Measurements from ENCODE around the gene PLPP3. TPM values are rescaled to one million over a fixed set of nuclear protein-coding genes. Genes with fewer than 3 reads are reported as not detected.
"Not testable (repeated sequence)": the region's sequence is repeated elsewhere in the genome, so short reads cannot be mapped to it uniquely, and the experiment has no call there.

PLPP3 gene
- 132 TPM for total RNA-seq

GRCh38 chr1:56578963-56579875 lies at the start of gene PLPP3:
TSS of gene PLPP3 (minus strand) at chr1:56579563. CDS start at chr1:56579016, 547 bp downstream.
- Histone ChIP-seq H3K9ac (ENCODE audit: low read depth in 1 of 3, low read length in 3 of 3) (peak within 1 kb of the TSS; percentile 87 to 95 (median 95)), H3K9me3 (ENCODE audit: control insufficient read depth in 3 of 3, low read length in 3 of 3) (no peaks in the 10 kb centered on the region), H3K27ac (ENCODE audit: low read depth, low read length) (peak within 1 kb of the TSS; percentile 86), H3K27me3 (ENCODE audit: control insufficient read depth in 3 of 3, insufficient read depth in 3 of 3, low read length in 3 of 3) (no peaks in the 10 kb centered on the region), H3K4me1 (ENCODE audit: control insufficient read depth in 3 of 3, insufficient read depth in 3 of 3, low read length in 3 of 3) (peaks cover 16 to 43% (median 29%) of the 10 kb centered on the region in 3 donors), H3K36me3 (ENCODE audit: control insufficient read depth in 3 of 3, insufficient read depth in 3 of 3, low read length in 3 of 3) (no peaks in the 10 kb centered on the region), H3K4me3 (ENCODE audit: low read length in 3 of 3) (peak within 1 kb of the TSS; percentile 92 to 97 (median 97))

- H3K27me3 ChIP-seq (ENCODE audit: control insufficient read depth in 3 of 3, insufficient read depth in 3 of 3, low read length in 3 of 3), result no peaks in the 10 kb centered on the region
- H3K9me3 ChIP-seq (ENCODE audit: control insufficient read depth in 3 of 3, low read length in 3 of 3), result no peaks in the 10 kb centered on the region
- no peak overlapping the region for H3K9ac ChIP-seq (ENCODE audit: low read depth in 1 of 3, low read length in 3 of 3)
- no peaks in the 10 kb centered on the region for H3K4me1 ChIP-seq (ENCODE audit: control insufficient read depth in 3 of 3, insufficient read depth in 3 of 3, low read length in 3 of 3)
- no peak overlapping the region for H3K27ac ChIP-seq (ENCODE audit: low read depth, low read length)
- no peak overlapping the region for H3K4me3 ChIP-seq (ENCODE audit: low read length in 3 of 3)
- H3K36me3 ChIP-seq (ENCODE audit: control insufficient read depth in 3 of 3, insufficient read depth in 3 of 3, low read length in 3 of 3), result no peaks in the 10 kb centered on the region
Measured at GRCh38 chr1:56627636-56628039, 48.3 kb upstream of the PLPP3 start.

GRCh38 chr1:56627019-56627635 lies 47.8 kb upstream of the PLPP3 start:
- Histone ChIP-seq H3K36me3 (ENCODE audit: control insufficient read depth in 3 of 3, insufficient read depth in 3 of 3, low read length in 3 of 3) (no peaks in the 10 kb centered on the region), H3K4me3 (ENCODE audit: low read length in 3 of 3) (no peak overlapping the region), H3K4me1 (ENCODE audit: control insufficient read depth in 3 of 3, insufficient read depth in 3 of 3, low read length in 3 of 3) (no peaks in the 10 kb centered on the region), H3K27ac (ENCODE audit: low read depth, low read length) (no peak overlapping the region), H3K27me3 (ENCODE audit: control insufficient read depth in 3 of 3, insufficient read depth in 3 of 3, low read length in 3 of 3) (no peaks in the 10 kb centered on the region), H3K9ac (ENCODE audit: low read depth in 1 of 3, low read length in 3 of 3) (no peak overlapping the region), H3K9me3 (ENCODE audit: control insufficient read depth in 3 of 3, low read length in 3 of 3) (no peaks in the 10 kb centered on the region)

- H3K27me3 ChIP-seq (ENCODE audit: control insufficient read depth in 3 of 3, insufficient read depth in 3 of 3, low read length in 3 of 3), result no peaks in the 10 kb centered on the region
- no peak overlapping the region for H3K9ac ChIP-seq (ENCODE audit: low read depth in 1 of 3, low read length in 3 of 3)
- no peak overlapping the region for H3K27ac ChIP-seq (ENCODE audit: low read depth, low read length)
- no peaks in the 10 kb centered on the region for H3K9me3 ChIP-seq (ENCODE audit: control insufficient read depth in 3 of 3, low read length in 3 of 3)
- no peaks in the 10 kb centered on the region for H3K36me3 ChIP-seq (ENCODE audit: control insufficient read depth in 3 of 3, insufficient read depth in 3 of 3, low read length in 3 of 3)
- no peaks in the 10 kb centered on the region for H3K4me1 ChIP-seq (ENCODE audit: control insufficient read depth in 3 of 3, insufficient read depth in 3 of 3, low read length in 3 of 3)
- H3K4me3 ChIP-seq (ENCODE audit: low read length in 3 of 3), result no peak overlapping the region
Measured at GRCh38 chr1:56626546-56626945, 47.2 kb upstream of the PLPP3 start.

GRCh38 chr1:56625819-56626440 lies 46.6 kb upstream of the PLPP3 start:
- H3K4me3 ChIP-seq (ENCODE audit: low read length in 3 of 3), result no peak overlapping the region
- no peaks in the 10 kb centered on the region for H3K9me3 ChIP-seq (ENCODE audit: control insufficient read depth in 3 of 3, low read length in 3 of 3)
- no peaks in the 10 kb centered on the region for H3K36me3 ChIP-seq (ENCODE audit: control insufficient read depth in 3 of 3, insufficient read depth in 3 of 3, low read length in 3 of 3)
- H3K9ac ChIP-seq (ENCODE audit: low read depth in 1 of 3, low read length in 3 of 3), result no peak overlapping the region
- no peaks in the 10 kb centered on the region for H3K4me1 ChIP-seq (ENCODE audit: control insufficient read depth in 3 of 3, insufficient read depth in 3 of 3, low read length in 3 of 3)
- H3K27ac ChIP-seq (ENCODE audit: low read depth, low read length), result no peak overlapping the region
- H3K27me3 ChIP-seq (ENCODE audit: control insufficient read depth in 3 of 3, insufficient read depth in 3 of 3, low read length in 3 of 3), result no peaks in the 10 kb centered on the region

GRCh38 chr1:56617141-56617540 lies 37.8 kb upstream of the PLPP3 start:
- Histone ChIP-seq H3K9me3 (ENCODE audit: control insufficient read depth in 3 of 3, low read length in 3 of 3) (no peaks in the 10 kb centered on the region), H3K36me3 (ENCODE audit: control insufficient read depth in 3 of 3, insufficient read depth in 3 of 3, low read length in 3 of 3) (no peaks in the 10 kb centered on the region), H3K4me1 (ENCODE audit: control insufficient read depth in 3 of 3, insufficient read depth in 3 of 3, low read length in 3 of 3) (no peaks in the 10 kb centered on the region), H3K27me3 (ENCODE audit: control insufficient read depth in 3 of 3, insufficient read depth in 3 of 3, low read length in 3 of 3) (no peaks in the 10 kb centered on the region), H3K4me3 (ENCODE audit: low read length in 3 of 3) (no peak overlapping the region), H3K27ac (ENCODE audit: low read depth, low read length) (no peak overlapping the region), H3K9ac (ENCODE audit: low read depth in 1 of 3, low read length in 3 of 3) (no peak overlapping the region)

GRCh38 chr1:56610770-56611169 lies 31.4 kb upstream of the PLPP3 start:
- H3K36me3 ChIP-seq (ENCODE audit: control insufficient read depth in 3 of 3, insufficient read depth in 3 of 3, low read length in 3 of 3); H3K27ac ChIP-seq (ENCODE audit: low read depth, low read length); H3K27me3 ChIP-seq (ENCODE audit: control insufficient read depth in 3 of 3, insufficient read depth in 3 of 3, low read length in 3 of 3); H3K4me3 ChIP-seq (ENCODE audit: low read length in 3 of 3); H3K9me3 ChIP-seq (ENCODE audit: control insufficient read depth in 3 of 3, low read length in 3 of 3); H3K4me1 ChIP-seq (ENCODE audit: control insufficient read depth in 3 of 3, insufficient read depth in 3 of 3, low read length in 3 of 3); H3K9ac ChIP-seq (ENCODE audit: low read depth in 1 of 3, low read length in 3 of 3): not testable (repeated sequence)

- not testable (repeated sequence) for H3K4me1 ChIP-seq (ENCODE audit: control insufficient read depth in 3 of 3, insufficient read depth in 3 of 3, low read length in 3 of 3); H3K9ac ChIP-seq (ENCODE audit: low read depth in 1 of 3, low read length in 3 of 3); H3K27me3 ChIP-seq (ENCODE audit: control insufficient read depth in 3 of 3, insufficient read depth in 3 of 3, low read length in 3 of 3); H3K9me3 ChIP-seq (ENCODE audit: control insufficient read depth in 3 of 3, low read length in 3 of 3); H3K27ac ChIP-seq (ENCODE audit: low read depth, low read length); H3K4me3 ChIP-seq (ENCODE audit: low read length in 3 of 3); H3K36me3 ChIP-seq (ENCODE audit: control insufficient read depth in 3 of 3, insufficient read depth in 3 of 3, low read length in 3 of 3)
Measured at GRCh38 chr1:56610097-56610496, 30.7 kb upstream of the PLPP3 start.

- not testable (repeated sequence) for H3K27me3 ChIP-seq (ENCODE audit: control insufficient read depth in 3 of 3, insufficient read depth in 3 of 3, low read length in 3 of 3); H3K9ac ChIP-seq (ENCODE audit: low read depth in 1 of 3, low read length in 3 of 3); H3K27ac ChIP-seq (ENCODE audit: low read depth, low read length); H3K4me1 ChIP-seq (ENCODE audit: control insufficient read depth in 3 of 3, insufficient read depth in 3 of 3, low read length in 3 of 3); H3K36me3 ChIP-seq (ENCODE audit: control insufficient read depth in 3 of 3, insufficient read depth in 3 of 3, low read length in 3 of 3); H3K9me3 ChIP-seq (ENCODE audit: control insufficient read depth in 3 of 3, low read length in 3 of 3); H3K4me3 ChIP-seq (ENCODE audit: low read length in 3 of 3)
Measured at GRCh38 chr1:56595397-56596191, 16.2 kb upstream of the PLPP3 start.

Measured in skeletal muscle tissue (tissue), 4 donors.